Peyer's patch (tissue), 4 donors: ENCODE measurements around the gene NPHP3.

Experiments
- CTCF ChIP-seq, 6 experiments: fragments of 450-650 bp in 4 of 6; fragments of 200-600 bp in 2 of 6; sonication (generic) in 1 of 6; IDR thresholded peaks; one replicate each; pipeline ENCODE4 v1.5.1; 2017 to 2019; ENCODE audit warnings: antibody characterized with exemption in 6 of 6, mild to moderate bottlenecking in 3 of 6, moderate library complexity in 1 of 6
- POLR2A ChIP-seq, 2 donors: fragments of 450-650 bp; IDR thresholded peaks; one replicate each; pipeline ENCODE4 v1.5.1; 2017; ENCODE audit warnings: antibody characterized with exemption in 2 of 2, mild to moderate bottlenecking in 2 of 2, moderate library complexity in 2 of 2

DNA sequence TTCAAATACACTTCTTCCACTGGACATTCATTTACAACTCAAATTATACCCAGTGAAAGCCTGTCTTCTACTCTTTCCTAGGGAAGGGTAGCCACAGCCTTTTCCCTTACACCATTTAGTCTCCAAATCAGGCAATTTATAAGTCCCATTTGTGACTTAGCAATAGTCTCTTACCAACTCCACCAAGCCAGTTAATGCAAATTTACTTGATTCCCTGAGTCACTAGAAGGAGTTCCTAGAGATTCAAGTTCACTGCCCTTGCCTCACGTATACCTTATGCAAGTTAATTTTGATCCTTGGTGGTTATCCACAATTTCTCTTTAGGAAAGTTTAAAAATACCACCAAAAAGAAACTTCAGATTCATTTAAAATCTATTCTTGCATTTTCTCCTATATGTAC is 16.1 kb upstream of the NPHP3 start:
- no peak for TF ChIP-seq CTCF (IDR thresholded peaks at IDR 0.05)
- TF ChIP-seq POLR2A (IDR thresholded peaks at IDR 0.05): no peak
